Astrocyte (in vitro differentiated cells and primary cell): ENCODE measurements around the gene DNMBP. TPM values are rescaled to one million over a fixed set of nuclear protein-coding genes. Genes with fewer than 3 reads are reported as not detected.
A peak's percentile ranks its signal among the peaks of the same experiment; 100 is the strongest.

Source experiments
- DNase-seq: peaks from one replicate; pipeline ENCODE4 v3.0.0-alpha.2; 2010; ENCODE audit warnings: low read depth
- FAIRE-seq: peaks from 2 replicates; lab custom pipeline; 2011; peaks lifted over from hg19 to GRCh38; lab: Jason Lieb, UNC
- H2AFZ ChIP-seq: 2 replicates; pipeline ENCODE4 v1.6.0; 2012; ENCODE audit warnings: low read depth, low read length, inconsistent platforms
- H3K27ac ChIP-seq: 2 replicates; pipeline ENCODE4 v1.5.1; 2011; ENCODE audit warnings: low read depth, low read length, inconsistent platforms
- H3K27me3 ChIP-seq: 2 replicates; pipeline ENCODE4 v1.6.0; 2011; ENCODE audit warnings: low read length, inconsistent platforms; ENCODE audit not compliant: insufficient read depth
- H3K36me3 ChIP-seq: 2 replicates; pipeline ENCODE4 v1.5.1; 2011; ENCODE audit warnings: low read length, inconsistent platforms; ENCODE audit not compliant: insufficient read depth
- H3K4me1 ChIP-seq: 2 replicates; pipeline ENCODE4 v1.5.1; 2011; ENCODE audit warnings: low read length, inconsistent platforms; ENCODE audit not compliant: insufficient read depth
- H3K4me2 ChIP-seq: 2 replicates; pipeline ENCODE4 v1.6.0; 2012; ENCODE audit warnings: low read length, inconsistent platforms
- H3K4me3 ChIP-seq: 2 replicates; pipeline ENCODE4 v1.5.1; 2011; ENCODE audit warnings: low read depth, mild to moderate bottlenecking, low read length, inconsistent platforms; ENCODE audit not compliant: insufficient read depth
- H3K79me2 ChIP-seq: 2 replicates; pipeline ENCODE4 v1.6.0; 2012; ENCODE audit warnings: mild to moderate bottlenecking, low read length, inconsistent platforms; ENCODE audit not compliant: insufficient read depth
- H3K9ac ChIP-seq: 2 replicates; pipeline ENCODE4 v1.6.0; 2012; ENCODE audit warnings: mild to moderate bottlenecking, low read length, inconsistent platforms
- H3K9me3 ChIP-seq: 2 replicates; pipeline ENCODE4 v1.5.1; 2012; ENCODE audit warnings: low read depth, mild to moderate bottlenecking, low read length, inconsistent platforms; ENCODE audit not compliant: insufficient read depth
- H4K20me1 ChIP-seq: 2 replicates; pipeline ENCODE4 v1.6.0; 2012; ENCODE audit warnings: low read length, inconsistent platforms; ENCODE audit not compliant: insufficient read depth
- H3K27ac Mint-ChIP-seq: one replicate; pipeline ENCODE4 v1.8.0; 2021; ENCODE audit warnings: mild to moderate bottlenecking, mixed read lengths; ENCODE audit not compliant: unreplicated experiment
- H3K27me3 Mint-ChIP-seq: one replicate; pipeline ENCODE4 v1.8.0; 2021; ENCODE audit warnings: low read depth, mixed read lengths; ENCODE audit not compliant: unreplicated experiment
- H3K36me3 Mint-ChIP-seq: one replicate; pipeline ENCODE4 v1.8.0; 2021; ENCODE audit warnings: low read depth, mixed read lengths; ENCODE audit not compliant: unreplicated experiment
- H3K4me1 Mint-ChIP-seq: one replicate; pipeline ENCODE4 v1.8.0; 2021; ENCODE audit warnings: low read depth, mixed read lengths; ENCODE audit not compliant: unreplicated experiment
- H3K4me3 Mint-ChIP-seq: one replicate; pipeline ENCODE4 v1.8.0; 2021; ENCODE audit warnings: mild to moderate bottlenecking, moderate library complexity, mixed read lengths; ENCODE audit not compliant: unreplicated experiment
- H3K9me3 Mint-ChIP-seq: one replicate; pipeline ENCODE4 v1.8.0; 2021; ENCODE audit warnings: mild to moderate bottlenecking, mixed read lengths; ENCODE audit not compliant: unreplicated experiment
- EZH2 ChIP-seq: IDR thresholded peaks from 2 replicates; pipeline ENCODE4 v1.6.1; 2012; ENCODE audit warnings: mild to moderate bottlenecking, low read length, inconsistent platforms; ENCODE audit not compliant: insufficient read depth
- total RNA-seq: library from RNA; stranded (reverse); gene quantifications from 2 replicates; pipeline ENCODE4 v1.2.1, GENCODE V29; 2021
- TF ChIP-seq, protein P1 (sequence below): IDR thresholded peaks from 2 replicates; pipeline ENCODE4 v1.5.1; 2011; ENCODE audit warnings: low read depth, mild to moderate bottlenecking, inconsistent platforms, low read length, moderate library complexity; ENCODE audit not compliant: insufficient read depth

The DNMBP gene
- total RNA-seq, 1 donor from 2014 or later: 24.8 TPM

- H3K4me3 Mint-ChIP-seq: no peak overlapping the region
- Histone ChIP-seq H3K27ac (no peak overlapping the region), H4K20me1 (no peaks in the 10 kb centered on the region), H3K27me3 (no peaks in the 10 kb centered on the region), H3K9me3 (no peaks in the 10 kb centered on the region), H3K4me3 (no peak overlapping the region), H3K79me2 (no peaks in the 10 kb centered on the region), H3K4me1 (no peaks in the 10 kb centered on the region), H3K9ac (no peak overlapping the region), H3K36me3 (no peaks in the 10 kb centered on the region), H2AFZ (no peak overlapping the region), H3K4me2 (no peak overlapping the region)
- no peak overlapping the region for H3K27ac Mint-ChIP-seq
- no peak for FAIRE-seq
- no peak for DNase-seq
- H3K9me3 Mint-ChIP-seq: peaks cover 5% of the 10 kb centered on the region
- TF ChIP-seq EZH2: no peak
- TF ChIP-seq, protein P1, sequence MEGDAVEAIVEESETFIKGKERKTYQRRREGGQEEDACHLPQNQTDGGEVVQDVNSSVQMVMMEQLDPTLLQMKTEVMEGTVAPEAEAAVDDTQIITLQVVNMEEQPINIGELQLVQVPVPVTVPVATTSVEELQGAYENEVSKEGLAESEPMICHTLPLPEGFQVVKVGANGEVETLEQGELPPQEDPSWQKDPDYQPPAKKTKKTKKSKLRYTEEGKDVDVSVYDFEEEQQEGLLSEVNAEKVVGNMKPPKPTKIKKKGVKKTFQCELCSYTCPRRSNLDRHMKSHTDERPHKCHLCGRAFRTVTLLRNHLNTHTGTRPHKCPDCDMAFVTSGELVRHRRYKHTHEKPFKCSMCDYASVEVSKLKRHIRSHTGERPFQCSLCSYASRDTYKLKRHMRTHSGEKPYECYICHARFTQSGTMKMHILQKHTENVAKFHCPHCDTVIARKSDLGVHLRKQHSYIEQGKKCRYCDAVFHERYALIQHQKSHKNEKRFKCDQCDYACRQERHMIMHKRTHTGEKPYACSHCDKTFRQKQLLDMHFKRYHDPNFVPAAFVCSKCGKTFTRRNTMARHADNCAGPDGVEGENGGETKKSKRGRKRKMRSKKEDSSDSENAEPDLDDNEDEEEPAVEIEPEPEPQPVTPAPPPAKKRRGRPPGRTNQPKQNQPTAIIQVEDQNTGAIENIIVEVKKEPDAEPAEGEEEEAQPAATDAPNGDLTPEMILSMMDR: no peak
- H3K4me1 Mint-ChIP-seq: no peaks in the 10 kb centered on the region
- peaks cover 12% of the 10 kb centered on the region for H3K27me3 Mint-ChIP-seq
- no peaks in the 10 kb centered on the region for H3K36me3 Mint-ChIP-seq
These were observed 149.3 kb downstream of the DNMBP start for GRCh38 chr10:99860466-99860865.

DNA sequence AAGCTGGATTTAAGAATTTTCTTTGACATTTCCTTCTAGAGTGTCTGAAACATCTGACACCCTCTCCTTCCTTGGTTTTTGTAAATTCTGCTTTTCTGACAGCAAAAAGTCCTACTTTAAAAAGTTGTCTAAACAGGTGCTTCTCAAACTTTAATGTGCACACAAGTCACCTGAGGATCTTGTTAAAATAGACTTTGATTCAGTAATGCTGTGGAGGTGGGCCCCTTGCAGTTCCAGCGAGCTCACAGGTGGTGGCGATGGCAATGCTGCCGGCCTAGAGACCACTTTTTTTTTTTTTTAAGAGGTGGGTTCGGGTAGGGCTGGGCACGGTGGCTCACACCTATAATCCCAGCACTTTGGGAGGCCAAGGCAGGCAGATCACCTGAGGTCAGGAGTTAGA, 150.2 kb downstream of the DNMBP start:
- no peak for TF ChIP-seq EZH2
- TF ChIP-seq, protein P1: peak; percentile 40
- FAIRE-seq: no peak
- no peak overlapping the region for H3K9ac ChIP-seq

DNA sequence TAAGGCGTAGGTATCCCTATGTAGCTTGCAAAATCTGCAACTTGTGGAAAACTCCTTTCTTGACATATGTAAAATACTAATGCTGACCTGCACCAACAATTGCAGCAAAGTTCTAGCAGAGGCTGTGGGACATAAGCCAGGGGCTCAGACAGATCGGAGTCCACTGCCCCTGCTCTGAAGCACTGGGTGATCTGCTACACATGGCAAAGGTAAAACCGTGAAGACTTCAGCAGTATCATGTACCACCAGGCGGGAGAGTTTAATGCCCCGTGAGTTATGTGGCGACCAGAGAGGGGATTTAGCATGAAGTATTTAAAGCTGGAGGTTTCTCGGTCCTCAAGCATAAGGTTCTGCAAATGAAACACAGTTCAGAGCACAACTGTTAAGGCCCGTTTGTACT, 150.9 kb downstream of the DNMBP start:
- Histone ChIP-seq H3K9me3 (no peaks in the 10 kb centered on the region), H2AFZ (no peak overlapping the region), H3K79me2 (no peaks in the 10 kb centered on the region), H3K4me2 (no peak overlapping the region), H3K27ac (no peak overlapping the region), H3K27me3 (no peaks in the 10 kb centered on the region), H4K20me1 (no peaks in the 10 kb centered on the region), H3K4me3 (no peak overlapping the region), H3K36me3 (no peaks in the 10 kb centered on the region), H3K9ac (no peak overlapping the region), H3K4me1 (no peaks in the 10 kb centered on the region)
- no peak for FAIRE-seq
- no peak for TF ChIP-seq EZH2
- TF ChIP-seq, protein P1: no peak
- no peaks in the 10 kb centered on the region for H3K36me3 Mint-ChIP-seq
- H3K4me3 Mint-ChIP-seq: no peak overlapping the region
- no peaks in the 10 kb centered on the region for H3K9me3 Mint-ChIP-seq
- no peak overlapping the region for H3K27ac Mint-ChIP-seq
- DNase-seq: no peak
- H3K27me3 Mint-ChIP-seq: peaks cover 10% of the 10 kb centered on the region
- no peaks in the 10 kb centered on the region for H3K4me1 Mint-ChIP-seq

More for the DNA sequence above, 150.2 kb downstream of the DNMBP start:
- no peaks in the 10 kb centered on the region for H3K4me1 ChIP-seq
- Mint-ChIP-seq H3K36me3 (no peaks in the 10 kb centered on the region), H3K27me3 (peaks cover 12% of the 10 kb centered on the region), H3K4me1 (no peaks in the 10 kb centered on the region), H3K27ac (no peak overlapping the region), H3K9me3 (peaks cover 3% of the 10 kb centered on the region), H3K4me3 (no peak overlapping the region)
- H3K9me3 ChIP-seq: no peaks in the 10 kb centered on the region
- H3K36me3 ChIP-seq: no peaks in the 10 kb centered on the region
- no peaks in the 10 kb centered on the region for H4K20me1 ChIP-seq
- H3K27ac ChIP-seq: no peak overlapping the region
- no peaks in the 10 kb centered on the region for H3K79me2 ChIP-seq
- H3K4me3 ChIP-seq: no peak overlapping the region
- H3K4me2 ChIP-seq: no peak overlapping the region
- H2AFZ ChIP-seq: no peak overlapping the region
- no peak for DNase-seq
- H3K27me3 ChIP-seq: no peaks in the 10 kb centered on the region
